ENCODE results near the gene FYCO1.
A peak's percentile ranks its signal among the peaks of the same experiment; 100 is the strongest.

Gene FYCO1

DNA sequence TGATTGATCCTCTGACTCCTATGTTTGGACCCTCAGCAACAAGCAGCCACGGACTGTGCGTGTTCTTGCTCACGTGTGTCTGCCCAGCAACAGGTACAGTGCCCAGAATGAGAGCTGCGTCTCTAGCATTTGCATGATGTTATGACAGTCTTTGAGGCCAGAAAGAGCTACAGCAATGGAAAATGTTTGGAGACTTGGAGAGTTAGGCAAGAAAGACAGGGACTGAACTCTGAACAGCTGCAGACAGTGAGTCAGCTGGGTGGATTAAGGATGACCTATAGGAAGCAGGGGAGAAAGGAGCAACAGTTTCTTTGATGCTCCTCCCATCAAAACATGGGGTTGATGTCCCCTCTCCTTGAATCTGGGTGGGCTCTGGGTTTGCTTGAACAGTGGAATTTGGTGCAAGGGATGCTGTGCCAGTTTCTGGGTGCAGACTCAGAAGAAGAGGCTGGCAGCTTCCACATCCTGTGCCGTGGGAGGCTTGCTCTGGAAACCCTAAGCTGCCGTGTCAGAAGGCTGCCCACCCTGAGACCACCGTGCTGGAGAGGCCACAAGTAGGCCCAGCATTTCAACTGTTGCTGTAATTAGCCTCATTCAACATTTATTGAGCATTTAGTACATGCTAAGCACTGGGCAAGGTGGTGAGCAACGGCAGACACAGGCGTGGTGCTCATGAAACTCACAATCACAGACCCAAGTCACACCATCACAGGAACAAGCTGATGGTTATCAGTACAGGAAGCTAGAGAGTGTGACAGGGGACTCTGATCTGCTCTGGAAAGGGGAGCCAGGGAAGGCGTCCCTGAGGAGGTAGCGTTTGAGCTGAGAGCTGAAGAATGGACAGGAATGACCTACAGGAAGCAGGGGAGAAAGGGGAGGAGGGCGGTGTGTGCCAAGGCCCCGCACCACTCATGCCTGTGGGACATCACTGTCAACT, 87.6 kb downstream of the FYCO1 start:
- no peaks in the 10 kb centered on the region for H3K4me1 Mint-ChIP-seq
- no peak overlapping the region for H3K27ac Mint-ChIP-seq
- DNase-seq = no peak
- peaks cover 5% of the 10 kb centered on the region for H3K36me3 Mint-ChIP-seq (ENCODE audit: low read depth)
- no peaks in the 10 kb centered on the region for H3K9me3 Mint-ChIP-seq
- no peaks in the 10 kb centered on the region for H3K27me3 Mint-ChIP-seq (ENCODE audit: low read depth, poor library complexity)
- no peak for TF ChIP-seq CTCF (IDR thresholded peaks at IDR 0.05)
- no peak overlapping the region for H3K4me3 Mint-ChIP-seq

- H3K36me3 Mint-ChIP-seq (ENCODE audit: low read depth) = peaks cover 5% of the 10 kb centered on the region
- no peaks in the 10 kb centered on the region for H3K4me1 Mint-ChIP-seq
- no peak overlapping the region for H3K4me3 Mint-ChIP-seq
- peak; percentile 16 for DNase-seq
- no peaks in the 10 kb centered on the region for H3K9me3 Mint-ChIP-seq
- no peak overlapping the region for H3K27ac Mint-ChIP-seq
- H3K27me3 Mint-ChIP-seq (ENCODE audit: low read depth, poor library complexity) = no peaks in the 10 kb centered on the region
- TF ChIP-seq CTCF (IDR thresholded peaks at IDR 0.05) = peak; percentile 41
Measured at GRCh38 chr3:45906681-45907407, 88.8 kb downstream of the FYCO1 start.

DNA sequence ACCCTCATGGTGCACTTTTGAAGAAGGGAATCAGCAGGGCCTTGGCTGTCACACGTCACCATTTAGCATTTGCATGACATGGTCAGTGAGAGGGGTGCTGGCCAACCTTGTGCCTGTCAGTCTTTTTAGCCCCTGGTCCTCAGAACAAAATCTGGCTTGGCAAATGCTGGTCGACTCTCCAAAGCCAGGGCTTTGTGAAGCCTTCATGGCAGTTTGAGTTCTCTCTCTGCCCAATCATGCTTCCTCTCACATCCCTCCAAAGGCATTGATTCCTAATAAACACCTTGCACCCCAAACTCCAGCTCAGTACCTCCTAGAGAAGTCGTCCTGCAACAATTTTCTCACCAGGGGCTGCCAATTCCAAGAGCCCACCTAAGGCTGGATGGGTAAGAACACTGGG, 89.9 kb downstream of the FYCO1 start:
- Mint-ChIP-seq H3K36me3 (ENCODE audit: low read depth) (peaks cover 5% of the 10 kb centered on the region), H3K4me3 (no peak overlapping the region)

GRCh38 chr3:45904931-45905330, 90.7 kb downstream of the FYCO1 start:
- no peak overlapping the region for H3K4me3 Mint-ChIP-seq
- TF ChIP-seq CTCF (IDR thresholded peaks at IDR 0.05) = no peak
- no peaks in the 10 kb centered on the region for H3K9me3 Mint-ChIP-seq
- no peak for DNase-seq
- no peaks in the 10 kb centered on the region for H3K27me3 Mint-ChIP-seq (ENCODE audit: low read depth, poor library complexity)
- no peak overlapping the region for H3K27ac Mint-ChIP-seq
- H3K4me1 Mint-ChIP-seq = no peaks in the 10 kb centered on the region
- H3K36me3 Mint-ChIP-seq (ENCODE audit: low read depth) = peaks cover 5% of the 10 kb centered on the region

More for the DNA sequence above, 89.9 kb downstream of the FYCO1 start:
- DNase-seq = no peak
- Mint-ChIP-seq H3K27me3 (ENCODE audit: low read depth, poor library complexity) (no peaks in the 10 kb centered on the region), H3K4me1 (no peaks in the 10 kb centered on the region), H3K9me3 (no peaks in the 10 kb centered on the region), H3K27ac (no peak overlapping the region)
- no peak for TF ChIP-seq CTCF (IDR thresholded peaks at IDR 0.05)

DNA sequence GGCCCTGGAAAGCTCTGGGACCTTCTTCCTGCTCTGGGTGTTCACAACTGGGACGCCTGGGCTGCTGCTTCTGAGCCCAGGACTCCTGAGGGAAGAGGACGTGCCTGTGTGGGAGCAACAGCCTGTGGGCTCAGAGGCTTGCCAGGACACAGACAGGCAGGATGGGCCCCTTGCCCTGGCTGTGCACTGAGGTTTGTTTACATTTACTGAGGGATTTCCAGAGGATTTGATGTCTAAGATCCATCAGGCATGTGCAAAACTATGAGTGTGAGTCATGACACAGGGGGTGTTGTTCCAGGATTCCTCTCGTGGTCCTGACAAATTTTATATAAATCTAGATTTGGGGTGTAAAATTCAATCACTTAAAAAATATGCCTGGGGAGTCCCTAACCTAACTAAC, 98.7 kb downstream of the FYCO1 start:
- H3K27ac Mint-ChIP-seq = no peak overlapping the region
- DNase-seq = no peak
- no peak for TF ChIP-seq CTCF (IDR thresholded peaks at IDR 0.05)
- no peak overlapping the region for H3K4me3 Mint-ChIP-seq
- no peaks in the 10 kb centered on the region for H3K9me3 Mint-ChIP-seq
- no peaks in the 10 kb centered on the region for H3K27me3 Mint-ChIP-seq (ENCODE audit: low read depth, poor library complexity)
- no peaks in the 10 kb centered on the region for H3K36me3 Mint-ChIP-seq (ENCODE audit: low read depth)
- H3K4me1 Mint-ChIP-seq = no peaks in the 10 kb centered on the region

Measured in nephron progenitor cell (in vitro differentiated cells).